Osteoblast (primary cell): ENCODE measurements around the gene STX16. TPM values are rescaled to one million over a fixed set of nuclear protein-coding genes. Genes with fewer than 3 reads are reported as not detected.

Source experiments
- DNase-seq: peaks from one replicate; pipeline ENCODE4 v3.0.0; 2011; ENCODE audit warnings: low spot score, mixed read lengths; ENCODE audit not compliant: insufficient read length; ENCODE audit errors: missing footprints
- H2AFZ ChIP-seq: 2 replicates; pipeline ENCODE4 v1.6.0; 2011; ENCODE audit warnings: mild to moderate bottlenecking, low read length
- H3K27ac ChIP-seq: 2 replicates; pipeline ENCODE4 v1.5.1; 2011; ENCODE audit warnings: mild to moderate bottlenecking, low read depth, low read length, moderate library complexity
- H3K27me3 ChIP-seq: 2 replicates; pipeline ENCODE4 v1.6.0; 2012; ENCODE audit warnings: mild to moderate bottlenecking, control low read depth, inconsistent platforms, low read length, moderate library complexity; ENCODE audit not compliant: insufficient read depth
- H3K36me3 ChIP-seq: 2 replicates; pipeline ENCODE4 v1.5.1; 2011; ENCODE audit warnings: mild to moderate bottlenecking, low read length, control low read depth, moderate library complexity; ENCODE audit not compliant: insufficient read depth
- H3K4me1 ChIP-seq: 2 replicates; pipeline ENCODE4 v1.5.1; 2011; ENCODE audit warnings: mild to moderate bottlenecking, low read length, control low read depth, moderate library complexity; ENCODE audit not compliant: insufficient read depth
- H3K4me2 ChIP-seq: 2 replicates; pipeline ENCODE4 v1.6.0; 2011; ENCODE audit warnings: mild to moderate bottlenecking, low read length; ENCODE audit not compliant: insufficient read depth
- H3K4me3 ChIP-seq: fragments of 200-600 bp; sonication (generic); 3 replicates; pipeline ENCODE4 v1.5.1; 2012; ENCODE audit warnings: mild to moderate bottlenecking, low read length, inconsistent platforms; ENCODE audit not compliant: insufficient read depth
- H3K79me2 ChIP-seq: 2 replicates; pipeline ENCODE4 v1.6.0; 2012; ENCODE audit warnings: mild to moderate bottlenecking, low read length, control low read depth, inconsistent platforms; ENCODE audit not compliant: insufficient read depth
- H3K9me3 ChIP-seq: 2 replicates; pipeline ENCODE4 v1.5.1; 2011; ENCODE audit warnings: low read depth, low read length, control low read depth
- H4K20me1 ChIP-seq: 2 replicates; pipeline ENCODE4 v1.6.0; 2012; ENCODE audit warnings: mild to moderate bottlenecking, low read length, control low read depth; ENCODE audit not compliant: insufficient read depth
- CTCF ChIP-seq: IDR thresholded peaks from 2 replicates; pipeline ENCODE4 v1.5.1; 2011; ENCODE audit warnings: mild to moderate bottlenecking, low read depth, low read length, moderate library complexity; ENCODE audit errors: extremely low read depth
- total RNA-seq: library from RNA; depleted of rRNA; stranded (reverse); fragments of >200 nt; gene quantifications from 2 replicates; pipeline ENCODE4 v1.2.3, GENCODE V29; 2012

The STX16 gene
- total RNA-seq, 1 donor = 28.6 TPM

GRCh38 chr20:58604128-58604881, 46.8 kb upstream of the STX16 start:
- TF ChIP-seq CTCF = no peak
- Histone ChIP-seq H2AFZ (no peak overlapping the region), H3K27me3 (no peaks in the 10 kb centered on the region), H4K20me1 (no peaks in the 10 kb centered on the region), H3K79me2 (no peaks in the 10 kb centered on the region), H3K4me3 (no peak overlapping the region), H3K36me3 (no peaks in the 10 kb centered on the region), H3K4me1 (peaks cover 7% of the 10 kb centered on the region), H3K27ac (no peak overlapping the region), H3K4me2 (peak overlapping the region; percentile 2), H3K9me3 (no peaks in the 10 kb centered on the region)
- DNase-seq = peak; percentile 32

GRCh38 chr20:58605292-58606065, 45.6 kb upstream of the STX16 start:
- Histone ChIP-seq H3K27ac (no peak overlapping the region), H2AFZ (no peak overlapping the region), H3K27me3 (no peaks in the 10 kb centered on the region), H3K9me3 (no peaks in the 10 kb centered on the region), H3K4me3 (no peak overlapping the region), H4K20me1 (no peaks in the 10 kb centered on the region), H3K36me3 (no peaks in the 10 kb centered on the region), H3K4me2 (no peak overlapping the region), H3K4me1 (peaks cover 7% of the 10 kb centered on the region), H3K79me2 (no peaks in the 10 kb centered on the region)
- no peak for DNase-seq
- TF ChIP-seq CTCF = no peak

GRCh38 chr20:58606184-58606583, 44.9 kb upstream of the STX16 start:
- Histone ChIP-seq H3K79me2 (no peaks in the 10 kb centered on the region), H4K20me1 (no peaks in the 10 kb centered on the region), H3K4me3 (no peak overlapping the region), H3K9me3 (no peaks in the 10 kb centered on the region), H3K4me1 (peaks cover 7% of the 10 kb centered on the region), H3K27me3 (no peaks in the 10 kb centered on the region), H2AFZ (no peak overlapping the region), H3K27ac (no peak overlapping the region), H3K36me3 (no peaks in the 10 kb centered on the region), H3K4me2 (no peak overlapping the region)
- no peak for TF ChIP-seq CTCF
- DNase-seq = no peak

- no peaks in the 10 kb centered on the region for H3K27me3 ChIP-seq
- TF ChIP-seq CTCF = no peak
- no peak overlapping the region for H3K27ac ChIP-seq
- H3K4me1 ChIP-seq = peaks cover 6% of the 10 kb centered on the region
- no peaks in the 10 kb centered on the region for H3K79me2 ChIP-seq
- no peak overlapping the region for H2AFZ ChIP-seq
- no peaks in the 10 kb centered on the region for H3K36me3 ChIP-seq
- H3K9me3 ChIP-seq = no peaks in the 10 kb centered on the region
- no peak overlapping the region for H3K4me3 ChIP-seq
- no peaks in the 10 kb centered on the region for H4K20me1 ChIP-seq
- DNase-seq = no peak
- no peak overlapping the region for H3K4me2 ChIP-seq
Measured at GRCh38 chr20:58608096-58608840, 42.8 kb upstream of the STX16 start.
